WI38 (cell line): ENCODE data around the gene TLE1.

ENCODE experiments used
- H3K4me3 ChIP-seq: 2 replicates; pipeline ENCODE4 v1.5.1; 2011; ENCODE audit warnings: low read depth, mild to moderate bottlenecking, control low read depth, low read length
- TF ChIP-seq, protein P1 (sequence below): IDR thresholded peaks from 2 replicates; pipeline ENCODE4 v1.5.1; 2012; ENCODE audit warnings: low read depth, mild to moderate bottlenecking, control low read depth, low read length

Gene TLE1

DNA sequence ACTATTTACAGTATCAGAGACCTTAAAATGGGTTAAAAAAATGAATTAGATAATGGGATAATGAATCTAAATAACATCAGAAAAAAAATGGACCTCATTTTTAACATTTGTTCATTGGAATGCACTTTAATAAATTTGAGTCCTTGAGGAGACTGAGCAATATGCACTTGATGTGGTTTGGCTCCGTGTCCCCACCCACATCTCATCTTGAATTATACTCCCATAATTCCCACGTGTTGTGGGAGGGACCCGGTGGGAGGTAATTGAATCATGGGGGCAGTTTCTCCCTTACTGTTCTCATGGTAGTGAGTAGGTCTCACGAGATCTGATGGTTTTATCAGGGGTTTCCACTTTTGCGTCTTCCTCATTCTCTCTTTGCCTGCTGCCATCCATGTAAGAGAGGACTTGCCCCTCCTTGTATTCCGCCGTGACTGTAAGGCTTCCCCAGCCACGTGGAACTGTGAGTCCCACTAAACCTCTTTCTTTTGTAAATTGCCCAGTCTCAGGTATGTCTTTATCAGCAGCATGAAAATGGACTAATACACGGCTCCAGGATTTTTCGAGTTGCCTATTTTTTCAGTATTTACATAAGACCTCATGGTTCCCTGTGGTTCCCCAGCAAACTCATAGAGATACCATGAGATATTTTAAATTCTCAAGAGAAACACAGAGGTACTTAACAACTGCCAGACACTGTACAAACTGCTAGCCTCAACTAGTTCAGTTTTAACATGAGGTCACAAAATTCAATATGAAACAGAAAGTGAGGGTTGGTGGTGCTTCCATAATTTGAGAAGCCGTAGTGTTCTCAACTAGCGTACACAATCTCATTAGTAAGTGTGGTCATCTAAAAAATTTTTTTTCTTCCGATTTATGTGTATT, 128.3 kb downstream of the TLE1 start:
- TF ChIP-seq, protein P1, sequence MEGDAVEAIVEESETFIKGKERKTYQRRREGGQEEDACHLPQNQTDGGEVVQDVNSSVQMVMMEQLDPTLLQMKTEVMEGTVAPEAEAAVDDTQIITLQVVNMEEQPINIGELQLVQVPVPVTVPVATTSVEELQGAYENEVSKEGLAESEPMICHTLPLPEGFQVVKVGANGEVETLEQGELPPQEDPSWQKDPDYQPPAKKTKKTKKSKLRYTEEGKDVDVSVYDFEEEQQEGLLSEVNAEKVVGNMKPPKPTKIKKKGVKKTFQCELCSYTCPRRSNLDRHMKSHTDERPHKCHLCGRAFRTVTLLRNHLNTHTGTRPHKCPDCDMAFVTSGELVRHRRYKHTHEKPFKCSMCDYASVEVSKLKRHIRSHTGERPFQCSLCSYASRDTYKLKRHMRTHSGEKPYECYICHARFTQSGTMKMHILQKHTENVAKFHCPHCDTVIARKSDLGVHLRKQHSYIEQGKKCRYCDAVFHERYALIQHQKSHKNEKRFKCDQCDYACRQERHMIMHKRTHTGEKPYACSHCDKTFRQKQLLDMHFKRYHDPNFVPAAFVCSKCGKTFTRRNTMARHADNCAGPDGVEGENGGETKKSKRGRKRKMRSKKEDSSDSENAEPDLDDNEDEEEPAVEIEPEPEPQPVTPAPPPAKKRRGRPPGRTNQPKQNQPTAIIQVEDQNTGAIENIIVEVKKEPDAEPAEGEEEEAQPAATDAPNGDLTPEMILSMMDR = no peak
- no peak overlapping the region for H3K4me3 ChIP-seq

DNA sequence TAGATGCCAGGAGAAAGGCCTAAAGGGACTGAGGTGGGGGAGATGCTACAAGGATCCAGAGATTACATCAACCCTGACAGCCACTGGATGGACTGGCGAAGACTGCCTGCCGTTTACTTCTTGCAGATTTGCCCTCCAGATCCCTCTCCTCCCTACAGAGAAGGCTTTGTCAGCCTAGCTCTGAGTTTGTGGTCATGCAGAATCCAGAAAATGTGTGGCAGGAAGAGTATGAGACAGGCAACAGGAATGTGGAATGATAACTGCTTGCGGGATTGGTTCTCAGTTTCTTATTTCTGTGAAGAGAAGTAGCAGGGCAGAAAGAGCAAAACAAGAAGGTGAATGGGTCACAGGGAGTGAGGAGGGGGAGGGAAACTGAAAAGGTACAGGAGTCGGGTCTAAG, 129.6 kb downstream of the TLE1 start:
- TF ChIP-seq, protein P1 = no peak
- no peak overlapping the region for H3K4me3 ChIP-seq

DNA sequence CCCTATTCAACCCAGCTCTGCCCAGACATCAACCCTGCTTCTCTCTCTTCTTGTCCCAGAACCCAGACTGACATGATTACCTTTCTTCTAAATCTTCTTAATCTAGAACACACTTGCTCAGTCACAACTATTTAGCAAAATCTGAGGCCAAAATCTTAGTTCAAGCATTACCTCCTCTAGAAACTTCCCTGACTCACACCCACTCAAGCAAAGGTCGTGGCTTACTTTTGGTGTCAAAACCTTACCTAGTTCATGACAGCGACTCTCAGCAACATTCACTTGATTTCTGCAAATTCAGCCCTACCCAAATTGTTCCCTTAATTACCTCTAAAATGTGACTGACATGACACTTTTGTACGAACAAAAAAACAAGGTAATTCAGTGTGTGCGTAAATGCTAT, 130.2 kb downstream of the TLE1 start:
- TF ChIP-seq, protein P1 = no peak
- H3K4me3 ChIP-seq = no peak overlapping the region

DNA sequence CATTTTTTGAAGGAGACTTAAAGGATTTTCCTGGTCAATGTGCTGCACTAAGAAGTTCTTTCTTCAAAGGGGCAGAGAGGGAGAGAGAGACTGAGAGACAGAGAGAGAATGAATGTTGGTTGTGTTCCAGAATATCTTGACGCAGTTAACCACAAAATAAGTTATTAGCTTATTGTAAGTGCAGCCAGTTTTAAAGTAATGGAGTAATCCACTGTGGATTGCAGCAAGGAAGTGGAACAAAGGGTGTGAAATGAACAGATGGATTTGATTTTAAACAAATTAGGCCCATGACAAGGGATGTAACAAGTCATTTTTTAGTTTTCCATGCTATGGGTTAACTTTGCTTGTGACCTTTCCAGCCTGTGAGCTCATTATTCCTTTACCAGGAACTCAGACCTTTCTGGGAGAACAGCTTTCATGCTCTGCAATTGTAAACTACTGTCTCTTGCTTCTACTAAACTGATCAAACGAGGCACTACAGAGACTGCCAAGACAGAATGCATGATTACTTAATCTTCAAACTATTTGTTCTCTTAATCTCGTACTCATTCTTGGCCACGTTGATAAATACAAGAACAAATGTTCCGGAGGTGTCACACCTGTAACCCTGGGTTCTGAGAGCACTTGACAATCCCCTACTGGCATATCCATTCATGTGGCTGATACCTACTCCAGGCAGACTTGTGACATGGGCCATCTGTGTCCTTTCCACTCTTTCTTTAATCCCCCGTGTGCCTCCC, 131.1 kb downstream of the TLE1 start:
- H3K4me3 ChIP-seq = no peak overlapping the region
- TF ChIP-seq, protein P1 = no peak

DNA sequence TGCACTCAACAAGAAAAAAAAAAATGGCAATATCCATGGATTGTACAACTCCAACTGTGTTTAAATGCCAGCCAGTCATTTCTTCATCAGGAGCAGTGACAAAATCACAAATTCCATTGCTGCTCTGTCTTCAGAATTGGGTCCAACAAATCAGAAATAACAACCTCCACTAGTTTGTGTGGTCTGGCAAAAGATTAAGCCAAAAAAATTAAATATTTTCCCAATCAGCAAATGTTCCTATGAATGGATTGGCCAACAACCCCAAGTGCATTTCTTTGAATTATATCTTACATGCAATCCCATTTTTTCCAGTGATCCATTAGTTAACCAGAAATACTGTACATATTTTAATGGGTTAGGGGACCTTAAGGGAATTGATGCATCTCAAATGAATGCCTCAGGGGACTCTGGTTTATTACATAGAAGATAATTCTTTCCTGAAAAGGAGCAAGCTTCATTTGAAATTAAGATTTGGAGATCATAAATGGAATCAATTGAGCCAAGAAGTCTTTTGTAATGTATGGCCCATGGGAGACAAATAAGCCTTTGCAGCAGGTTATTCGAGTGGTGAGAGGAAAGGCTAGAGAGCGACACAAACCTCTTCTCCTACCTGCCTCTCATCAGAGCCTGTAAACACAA, 131.8 kb downstream of the TLE1 start:
- TF ChIP-seq, protein P1 = no peak

DNA sequence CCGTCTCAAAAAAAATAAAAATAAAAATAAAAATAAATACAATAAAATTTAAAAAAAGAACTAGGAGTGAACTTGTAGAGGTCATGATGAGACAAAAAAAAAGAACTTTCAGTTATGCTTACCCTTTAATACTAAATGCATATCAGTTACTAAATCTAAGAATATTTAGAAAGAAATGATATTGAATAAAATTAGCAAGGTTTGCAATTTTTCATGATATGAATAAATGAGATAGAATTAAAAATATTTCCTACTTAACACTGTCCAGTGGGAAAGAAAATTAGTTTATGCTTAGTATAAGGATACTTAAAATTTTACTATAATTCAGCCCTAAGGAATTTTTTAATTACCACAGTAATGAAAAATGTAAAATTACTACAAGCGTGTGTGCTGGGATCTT, 132.4 kb downstream of the TLE1 start:
- H3K4me3 ChIP-seq = no peak overlapping the region
- TF ChIP-seq, protein P1 = no peak

More for the DNA sequence above, 131.8 kb downstream of the TLE1 start:
- no peak overlapping the region for H3K4me3 ChIP-seq

DNA sequence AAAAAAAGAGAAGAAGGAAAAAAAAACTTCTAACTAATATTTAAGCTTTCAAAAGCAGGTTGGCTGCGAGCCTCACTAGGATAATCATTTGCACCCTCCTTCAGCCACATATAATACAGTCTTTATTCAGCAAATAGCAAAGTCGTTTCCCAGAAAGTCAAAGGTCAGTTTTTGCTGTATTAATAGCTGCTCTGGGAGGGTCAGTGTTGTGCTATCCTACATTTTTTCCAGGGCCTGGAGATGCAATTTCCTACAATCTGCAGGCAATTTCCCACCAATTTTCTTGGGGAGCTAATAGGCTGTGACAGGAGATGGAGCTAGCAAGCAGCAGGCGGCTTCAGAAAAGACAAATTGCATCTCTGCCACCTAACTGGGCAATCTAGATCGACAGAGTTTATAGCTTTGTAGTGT, 136.8 kb downstream of the TLE1 start:
- no peak overlapping the region for H3K4me3 ChIP-seq
- TF ChIP-seq, protein P1 = no peak
